ENCODE data around the gene SND1.

GRCh38 chr7:127980901-127981300 is 328.9 kb downstream of the SND1 start:
- TF ChIP-seq CTCF (conservative IDR thresholded peaks at IDR 0.05 in 1 of 2, IDR thresholded peaks at IDR 0.05 in 1 of 2; ENCODE audit: low read depth in 1 of 2, low read length in 2 of 2) (no peak), EZH2 (IDR thresholded peaks at IDR 0.05; ENCODE audit: low read length, missing control alignments) (no peak)
